ENCODE measurements around the gene C2orf72.
A peak's percentile ranks its signal among the peaks of the same experiment; 100 is the strongest.

The C2orf72 gene

GRCh38 chr2:231068525-231069222 lies 31.4 kb downstream of the C2orf72 start:
- no peak overlapping the region for H3K9ac ChIP-seq
- H3K4me3 ChIP-seq = no peak overlapping the region
- H3K4me1 ChIP-seq = peaks cover 0 to 38% (median 12%) of the 10 kb centered on the region in 10 experiments; a peak in 13 of 20 replicates
- no peaks in the 10 kb centered on the region for H3K27me3 ChIP-seq
- H3K9me3 ChIP-seq (replicated peaks in 1 of 11) = no peaks in the 10 kb centered on the region
- no peak for TF ChIP-seq Cebpa-rat (IDR thresholded peaks at IDR 0.05)
- peak overlapping the region in 2 of 11 experiments; percentile 39 to 60; a peak in 2 of 22 replicates for H3K4me2 ChIP-seq
- peak overlapping the region in 3 of 11 experiments; percentile 3 to 39 (median 15); a peak in 3 of 22 replicates for H3K27ac ChIP-seq
- peaks cover 91 to 100% (median 99%) of the 10 kb centered on the region in 11 experiments for H3K36me3 ChIP-seq
- H4K20me1 ChIP-seq = peaks cover 0 to 68% (median 27%) of the 10 kb centered on the region in 11 experiments; a peak in 17 of 22 replicates

- Histone ChIP-seq H3K9ac (no peak overlapping the region), H3K4me1 (peaks cover 0 to 35% (median 11%) of the 10 kb centered on the region in 10 experiments; a peak in 11 of 20 replicates), H3K36me3 (peaks cover 88 to 100% (median 98%) of the 10 kb centered on the region in 11 experiments), H4K20me1 (peaks cover 0 to 60% (median 19%) of the 10 kb centered on the region in 11 experiments; a peak in 16 of 22 replicates), H3K27me3 (no peaks in the 10 kb centered on the region), H3K4me2 (no peak overlapping the region), H3K9me3 (replicated peaks in 1 of 11) (no peaks in the 10 kb centered on the region), H3K4me3 (no peak overlapping the region), H3K27ac (no peak overlapping the region)
- no peak for TF ChIP-seq Cebpa-rat (IDR thresholded peaks at IDR 0.05)
These were observed 32.2 kb downstream of the C2orf72 start for GRCh38 chr2:231069379-231070054.

- Histone ChIP-seq H3K4me2 (peak overlapping the region in 1 of 11 experiments; percentile 8; a peak in 1 of 22 replicates), H3K36me3 (peaks cover 98 to 100% (median 100%) of the 10 kb centered on the region in 11 experiments), H3K9me3 (replicated peaks in 1 of 11) (no peaks in the 10 kb centered on the region), H4K20me1 (peaks cover 0 to 32% (median 5%) of the 10 kb centered on the region in 11 experiments; a peak in 10 of 22 replicates), H3K9ac (no peak overlapping the region), H3K27me3 (no peaks in the 10 kb centered on the region), H3K4me3 (no peak overlapping the region), H3K27ac (no peak overlapping the region), H3K4me1 (peaks cover 0 to 9% (median 0%) of the 10 kb centered on the region in 10 experiments; a peak in 2 of 20 replicates)
- no peak for TF ChIP-seq Cebpa-rat (IDR thresholded peaks at IDR 0.05)
These were observed 47.2 kb downstream of the C2orf72 start for GRCh38 chr2:231084565-231084964.

- H3K27me3 ChIP-seq = no peaks in the 10 kb centered on the region
- no peak for TF ChIP-seq Cebpa-rat (IDR thresholded peaks at IDR 0.05)
- peaks cover 95 to 100% (median 100%) of the 10 kb centered on the region in 11 experiments for H3K36me3 ChIP-seq
- peaks cover 0 to 9% (median 0%) of the 10 kb centered on the region in 10 experiments; a peak in 2 of 20 replicates for H3K4me1 ChIP-seq
- no peak overlapping the region for H3K4me3 ChIP-seq
- peaks cover 0 to 22% (median 13%) of the 10 kb centered on the region in 11 experiments; a peak in 13 of 22 replicates for H3K9me3 ChIP-seq (replicated peaks in 1 of 11)
- peaks cover 0 to 40% (median 0%) of the 10 kb centered on the region in 11 experiments; a peak in 6 of 22 replicates for H4K20me1 ChIP-seq
- H3K9ac ChIP-seq = no peak overlapping the region
- no peak overlapping the region for H3K27ac ChIP-seq
- H3K4me2 ChIP-seq = no peak overlapping the region
These were observed 51.4 kb downstream of the C2orf72 start for GRCh38 chr2:231088754-231089153.

GRCh38 chr2:231093933-231094332 lies 56.6 kb downstream of the C2orf72 start:
- peaks cover 0 to 50% (median 0%) of the 10 kb centered on the region in 11 experiments; a peak in 7 of 22 replicates for H4K20me1 ChIP-seq

GRCh38 chr2:231094736-231095346 lies 57.5 kb downstream of the C2orf72 start:
- Histone ChIP-seq H3K4me2 (no peak overlapping the region), H4K20me1 (peaks cover 0 to 47% (median 0%) of the 10 kb centered on the region in 11 experiments; a peak in 6 of 22 replicates), H3K36me3 (peaks cover 95 to 100% (median 100%) of the 10 kb centered on the region in 11 experiments), H3K27ac (no peak overlapping the region), H3K4me3 (no peak overlapping the region), H3K9ac (no peak overlapping the region), H3K4me1 (no peaks in the 10 kb centered on the region), H3K27me3 (no peaks in the 10 kb centered on the region), H3K9me3 (replicated peaks in 1 of 11) (peaks cover 53 to 83% (median 71%) of the 10 kb centered on the region in 11 experiments)
- TF ChIP-seq Cebpa-rat (IDR thresholded peaks at IDR 0.05) = no peak

More at GRCh38 chr2:231093933-231094332, 56.6 kb downstream of the C2orf72 start:
- no peak overlapping the region for H3K27ac ChIP-seq
- no peak overlapping the region for H3K4me2 ChIP-seq
- peaks cover 95 to 100% (median 100%) of the 10 kb centered on the region in 11 experiments for H3K36me3 ChIP-seq
- peaks cover 44 to 74% (median 62%) of the 10 kb centered on the region in 11 experiments for H3K9me3 ChIP-seq (replicated peaks in 1 of 11)
- no peaks in the 10 kb centered on the region for H3K4me1 ChIP-seq
- no peak overlapping the region for H3K9ac ChIP-seq
- no peak overlapping the region for H3K4me3 ChIP-seq
- no peaks in the 10 kb centered on the region for H3K27me3 ChIP-seq
- TF ChIP-seq Cebpa-rat (IDR thresholded peaks at IDR 0.05) = no peak
